Spleen (tissue), 11 donors: ENCODE data around the gene ARMC3. TPM values are rescaled to one million over a fixed set of nuclear protein-coding genes. Genes with fewer than 3 reads are reported as not detected.
"Not testable (repeated sequence)": the region's sequence is repeated elsewhere in the genome, so short reads cannot be mapped to it uniquely, and the experiment has no call there.

Experiments
- DNase-seq: peaks from one replicate; pipeline ENCODE4 v3.0.0-alpha.2; 2020
- H3K27ac ChIP-seq, 8 donors: fragments of 200-600 bp; sonication (generic) in 7 of 8; 1 replicate in 4 of 8; 2 replicates in 4 of 8; pipeline versions ENCODE4 v1.5.0 to v1.8.0; 2016 to 2021; ENCODE audit warnings: inconsistent platforms in 4 of 8, mild to moderate bottlenecking in 4 of 8, moderate library complexity in 1 of 8
- H3K27me3 ChIP-seq, 7 donors: fragments of 200-600 bp; sonication (generic) in 6 of 7; replicated peaks in 1 of 7; 1 replicate in 4 of 7; 2 replicates in 3 of 7; pipeline versions ENCODE4 v1.5.0 to v1.8.0; 2016 to 2021; ENCODE audit warnings: inconsistent platforms in 3 of 7, mild to moderate bottlenecking in 1 of 7
- H3K36me3 ChIP-seq, 6 donors: fragments of 200-600 bp; sonication (generic) in 5 of 6; 1 replicate in 4 of 6; 2 replicates in 2 of 6; pipeline versions ENCODE4 v1.5.0 to v1.8.0; 2016 to 2021; ENCODE audit warnings: inconsistent platforms in 2 of 6
- H3K4me1 ChIP-seq, 6 donors: fragments of 200-600 bp; sonication (generic) in 5 of 6; 1 replicate in 3 of 6; 2 replicates in 3 of 6; pipeline versions ENCODE4 v1.5.0 to v1.8.0; 2016 to 2021; ENCODE audit warnings: inconsistent platforms in 3 of 6
- H3K4me3 ChIP-seq, 8 donors: fragments of 200-600 bp; sonication (generic) in 7 of 8; 1 replicate in 4 of 8; 2 replicates in 4 of 8; pipeline versions ENCODE4 v1.5.0 to v1.8.0; 2016 to 2021; ENCODE audit warnings: inconsistent platforms in 4 of 8, mild to moderate bottlenecking in 4 of 8, moderate library complexity in 2 of 8
- H3K9me3 ChIP-seq, 8 donors: fragments of 200-600 bp; sonication (generic) in 7 of 8; 1 replicate in 4 of 8; 2 replicates in 4 of 8; pipeline versions ENCODE4 v1.5.0 to v1.8.0; 2016 to 2021; ENCODE audit warnings: inconsistent platforms in 4 of 8
- CTCF ChIP-seq, 11 experiments: fragments of 200-600 bp in 7 of 11; fragments of 450-650 bp in 4 of 11; sonication (generic) in 4 of 11; IDR thresholded peaks in 8 of 11; conservative IDR thresholded peaks in 3 of 11; 1 replicate in 7 of 11; 2 replicates in 4 of 11; pipeline versions ENCODE4 v1.4.0 to v1.8.0; 2016 to 2021; ENCODE audit warnings: antibody characterized with exemption in 11 of 11, inconsistent platforms in 4 of 11, mild to moderate bottlenecking in 1 of 11
- POLR2A ChIP-seq, 3 donors: fragments of 450-650 bp; IDR thresholded peaks; one replicate each; pipeline ENCODE4 v1.5.1; 2017; ENCODE audit warnings: antibody characterized with exemption in 3 of 3, mild to moderate bottlenecking in 1 of 3
- POLR2AphosphoS5 ChIP-seq, 3 donors: sonication (generic); formaldehyde crosslinking; IDR thresholded peaks; one replicate each; pipeline ENCODE4 v1.5.1; 2017; ENCODE audit warnings: antibody characterized with exemption in 3 of 3
- WGBS, 5 donors: extraction: QIAGEN DNeasy Blood & Tissue Kit in 3 of 5; methylation state at CpG; one replicate each; pipeline versions ENCODE4 v1.1.5 to v1.1.7; 2013 to 2018; 5-methylcytosine and 5-hydroxymethylcytosine counted together
- intact Hi-C: fragments of 100-400 bp; cut with DNase I; formaldehyde crosslinking; loops from one replicate; pipeline ENCODE4 v1.15.0; 2023; ENCODE audit warnings: low total_unique reads
- polyA plus RNA-seq, 3 donors: library from polyadenylated mRNA; stranded (reverse); fragments of 200-250 nt; gene quantifications; one replicate each; pipeline ENCODE4 v1.2.1, GENCODE V29; 2013
- total RNA-seq, 7 donors: library from RNA; depleted of rRNA in 3 of 7; stranded (reverse); fragments of >200 nt in 3 of 7; fragmentation: NEBNext Ultra II Directional in 4 of 7; extraction: Animal tissue kit (Norgen Biotek cat#: 25700) in 4 of 7; gene quantifications; one replicate each; pipeline versions ENCODE4 v1.1.0 to v1.2.1, GENCODE V29; 2016 to 2021
- donor health status: healthy with polysubstance abuse.
- donor health status: DM: no; HTN: no; CAD: no; lungs with moderate emphysema.
- donor health status: DM: no; HTN: no; CAD: no.
- donor health status: Bipolar disorder and iron deficiency.
- donor health status: healthy.
- donor health status: DM: no; HTN: no; CAD: no.
- donor health status: DM: yes; HTN: yes; CAD: no.

The ARMC3 gene
- total and polyA plus RNA-seq, 10 donors = 0.66 to 0.85 TPM; not detected in 8

GRCh38 chr10:22903694-22904093 lies 24.2 kb upstream of the ARMC3 start:
- Histone ChIP-seq H3K27me3 (no peaks in the 10 kb centered on the region), H3K36me3 (no peaks in the 10 kb centered on the region), H3K9me3 (peaks cover 0 to 34% (median 11%) of the 10 kb centered on the region in 8 donors), H3K27ac (no peak overlapping the region), H3K4me1 (no peaks in the 10 kb centered on the region), H3K4me3 (no peak overlapping the region)
- DNase-seq = no peak
- TF ChIP-seq POLR2AphosphoS5 (IDR thresholded peaks at IDR 0.05) = no peak
- no peak for TF ChIP-seq CTCF (IDR thresholded peaks at IDR 0.05 in 8 of 11, conservative IDR thresholded peaks at IDR 0.05 in 3 of 11)
- no peak for TF ChIP-seq POLR2A (IDR thresholded peaks at IDR 0.05)
- 84 to 91% (median 88%) methylated on average over 1 of the region's 1 CpG for WGBS, 5 donors
- intact Hi-C loops = no loop called here

- H3K9me3 ChIP-seq = peaks cover 0 to 46% (median 22%) of the 10 kb centered on the region in 8 donors
- no peaks in the 10 kb centered on the region for H3K27me3 ChIP-seq
- no peak overlapping the region for H3K27ac ChIP-seq
- H3K36me3 ChIP-seq = no peaks in the 10 kb centered on the region
- TF ChIP-seq POLR2A (IDR thresholded peaks at IDR 0.05) = no peak
- no peak for TF ChIP-seq CTCF (IDR thresholded peaks at IDR 0.05 in 8 of 11, conservative IDR thresholded peaks at IDR 0.05 in 3 of 11)
- no peak for TF ChIP-seq POLR2AphosphoS5 (IDR thresholded peaks at IDR 0.05)
- no peaks in the 10 kb centered on the region for H3K4me1 ChIP-seq
- no peak overlapping the region for H3K4me3 ChIP-seq
- WGBS, 5 donors = 91 to 96% (median 93%) methylated on average over 2 of the region's 2 CpGs
- DNase-seq = no peak
- intact Hi-C loops = no loop called here
These were observed 21.1 kb upstream of the ARMC3 start for GRCh38 chr10:22906767-22907166.

- Histone ChIP-seq H3K4me3 (no peak overlapping the region), H3K4me1 (peaks cover 0 to 5% (median 0%) of the 10 kb centered on the region in 6 donors), H3K36me3 (no peaks in the 10 kb centered on the region), H3K9me3 (peaks cover 0 to 42% (median 22%) of the 10 kb centered on the region in 8 donors), H3K27me3 (no peaks in the 10 kb centered on the region), H3K27ac (no peak overlapping the region)
- 90 to 100% (median 94%) methylated on average over 1 of the region's 1 CpG for WGBS, 5 donors
- intact Hi-C loops = no loop called here
- TF ChIP-seq CTCF (IDR thresholded peaks at IDR 0.05 in 8 of 11, conservative IDR thresholded peaks at IDR 0.05 in 3 of 11) (no peak), POLR2A (IDR thresholded peaks at IDR 0.05) (no peak), POLR2AphosphoS5 (IDR thresholded peaks at IDR 0.05) (no peak)
- no peak for DNase-seq
These were observed 19.0 kb upstream of the ARMC3 start for GRCh38 chr10:22908837-22909236.

GRCh38 chr10:22909673-22910072 lies 18.2 kb upstream of the ARMC3 start:
- H3K4me1 ChIP-seq, intact Hi-C loops, H3K27me3 ChIP-seq, H3K27ac ChIP-seq, DNase-seq, H3K4me3 ChIP-seq, H3K36me3 ChIP-seq: not testable (repeated sequence)
- 71 to 77% (median 76%) methylated on average over 1 of the region's 1 CpG for WGBS, 5 donors
- peaks cover 0 to 40% (median 22%) of the 10 kb centered on the region in 8 donors for H3K9me3 ChIP-seq

- no peak overlapping the region for H3K4me3 ChIP-seq
- TF ChIP-seq CTCF (IDR thresholded peaks at IDR 0.05 in 8 of 11, conservative IDR thresholded peaks at IDR 0.05 in 3 of 11) (no peak), POLR2A (IDR thresholded peaks at IDR 0.05) (no peak), POLR2AphosphoS5 (IDR thresholded peaks at IDR 0.05) (no peak)
- H3K9me3 ChIP-seq = peaks cover 0 to 32% (median 22%) of the 10 kb centered on the region in 8 donors
- WGBS, 5 donors = 38 to 100% (median 94%) methylated on average over 1 of the region's 1 CpG
- no peak for DNase-seq
- no peaks in the 10 kb centered on the region for H3K36me3 ChIP-seq
- intact Hi-C loops = no loop called here
- no peak overlapping the region for H3K27ac ChIP-seq
- H3K27me3 ChIP-seq = no peaks in the 10 kb centered on the region
- H3K4me1 ChIP-seq = peaks cover 0 to 5% (median 0%) of the 10 kb centered on the region in 6 donors
These were observed 16.8 kb upstream of the ARMC3 start for GRCh38 chr10:22911067-22911466.
